ENCODE measurements around the gene PPP2R2D.
A peak's percentile ranks its signal among the peaks of the same experiment; 100 is the strongest.

The PPP2R2D gene

GRCh38 chr10:131889755-131890154 lies 11.1 kb upstream of the PPP2R2D start:
- no peak for DNase-seq (ENCODE audit: low read depth)

GRCh38 chr10:131890276-131891195 lies 10.3 kb upstream of the PPP2R2D start:
- DNase-seq (ENCODE audit: low read depth) = no peak

- no peak for DNase-seq (ENCODE audit: low read depth)
These were observed 9.4 kb upstream of the PPP2R2D start for GRCh38 chr10:131891196-131891928.

- DNase-seq (ENCODE audit: low read depth) = no peak
These were observed 8.6 kb upstream of the PPP2R2D start for GRCh38 chr10:131891929-131892805.

GRCh38 chr10:131892806-131893675 lies 7.8 kb upstream of the PPP2R2D start:
- DNase-seq (ENCODE audit: low read depth) = no peak

- no peak for DNase-seq (ENCODE audit: low read depth)
These were observed 5.7 kb upstream of the PPP2R2D start for GRCh38 chr10:131895116-131895515.

- DNase-seq (ENCODE audit: low read depth) = no peak
These were observed 4.4 kb upstream of the PPP2R2D start for GRCh38 chr10:131896403-131896802.

GRCh38 chr10:131897297-131897899 lies 3.4 kb upstream of the PPP2R2D start:
- no peak for DNase-seq (ENCODE audit: low read depth)

- DNase-seq (ENCODE audit: low read depth) = no peak
These were observed 2.7 kb upstream of the PPP2R2D start for GRCh38 chr10:131898061-131898460.

- no peak for DNase-seq (ENCODE audit: low read depth)
These were observed 2.1 kb upstream of the PPP2R2D start for GRCh38 chr10:131898713-131899112.

GRCh38 chr10:131899116-131899690 lies 1.6 kb upstream of the PPP2R2D start:
- no peak for DNase-seq (ENCODE audit: low read depth)

- no peak for DNase-seq (ENCODE audit: low read depth)
These were observed 986 bp upstream of the PPP2R2D start for GRCh38 chr10:131899695-131900349.

GRCh38 chr10:131901181-131901829 lies 497 bp downstream of the PPP2R2D start:
- peak; percentile 35 for DNase-seq (ENCODE audit: low read depth)

- no peak for DNase-seq (ENCODE audit: low read depth)
These were observed 1.4 kb downstream of the PPP2R2D start for GRCh38 chr10:131902211-131902610.

- DNase-seq (ENCODE audit: low read depth) = no peak
These were observed 1.9 kb downstream of the PPP2R2D start for GRCh38 chr10:131902691-131903090.

GRCh38 chr10:131905267-131905571 lies 4.4 kb downstream of the PPP2R2D start:
- no peak for DNase-seq (ENCODE audit: low read depth)

- no peak for DNase-seq (ENCODE audit: low read depth)
These were observed 4.9 kb downstream of the PPP2R2D start for GRCh38 chr10:131905603-131906268.

GRCh38 chr10:131906269-131906639 lies 5.4 kb downstream of the PPP2R2D start:
- DNase-seq (ENCODE audit: low read depth) = no peak

GRCh38 chr10:131907679-131908078 lies 6.9 kb downstream of the PPP2R2D start:
- no peak for DNase-seq (ENCODE audit: low read depth)
